ENCODE measurements around the gene CAMKK1.

The CAMKK1 gene

DNA sequence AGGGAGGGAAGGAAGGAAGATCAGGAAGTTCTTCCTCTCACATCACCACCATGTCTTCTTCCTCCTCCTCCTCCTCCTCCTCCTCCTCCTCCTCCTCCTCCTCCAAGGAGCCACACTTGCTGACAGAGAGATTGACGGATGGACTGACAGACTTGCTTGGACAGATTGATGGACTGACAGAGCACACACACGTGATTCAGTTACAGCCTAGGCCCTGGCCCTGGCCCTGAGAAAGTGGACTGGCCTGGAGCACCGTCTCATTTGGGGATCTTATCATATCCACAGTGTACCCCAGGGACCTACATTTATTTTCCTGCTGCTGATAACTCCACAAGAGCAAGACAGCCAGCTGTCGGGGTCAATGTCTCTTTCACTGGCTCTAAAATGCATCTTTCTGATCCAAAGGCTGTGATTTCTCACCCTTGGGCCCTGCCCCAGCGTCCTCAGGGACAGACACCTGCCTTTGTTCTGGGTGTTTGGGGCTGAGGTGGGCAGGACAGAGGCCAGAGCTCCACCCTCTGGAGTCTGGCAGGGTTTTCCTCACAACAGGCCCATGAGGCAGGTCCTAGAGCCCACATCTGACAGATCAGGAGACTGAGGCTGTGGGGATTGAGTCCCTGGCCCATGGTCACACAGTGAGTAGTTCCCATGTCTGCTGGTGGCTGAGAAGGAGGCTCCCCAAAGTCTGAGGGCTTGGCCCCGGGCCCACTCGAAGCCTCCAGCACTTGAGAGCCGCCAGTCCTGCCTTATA lies 25.7 kb upstream of the CAMKK1 start:
- DNase-seq (ENCODE audit: low read depth in 2 of 3, low spot score in 1 of 3), result no peak

- DNase-seq (ENCODE audit: low read depth in 2 of 3, low spot score in 1 of 3), result no peak
These were observed 24.6 kb upstream of the CAMKK1 start for GRCh38 chr17:3917391-3917931.

GRCh38 chr17:3916825-3917224 lies 24.0 kb upstream of the CAMKK1 start:
- DNase-seq (ENCODE audit: low read depth in 2 of 3, low spot score in 1 of 3), result no peak

GRCh38 chr17:3915995-3916696 lies 23.3 kb upstream of the CAMKK1 start, which contains the start of gene P2RX1:
P2RX1 (minus strand) TSS chr17:3916465; CDS start chr17:3916225, 240 bp downstream.
- no peak for DNase-seq (ENCODE audit: low read depth in 2 of 3, low spot score in 1 of 3)

GRCh38 chr17:3915581-3915994 lies 22.7 kb upstream of the CAMKK1 start:
- no peak for DNase-seq (ENCODE audit: low read depth in 2 of 3, low spot score in 1 of 3)

- DNase-seq (ENCODE audit: low read depth in 2 of 3, low spot score in 1 of 3), result no peak
These were observed 21.4 kb upstream of the CAMKK1 start for GRCh38 chr17:3914312-3914670.

DNA sequence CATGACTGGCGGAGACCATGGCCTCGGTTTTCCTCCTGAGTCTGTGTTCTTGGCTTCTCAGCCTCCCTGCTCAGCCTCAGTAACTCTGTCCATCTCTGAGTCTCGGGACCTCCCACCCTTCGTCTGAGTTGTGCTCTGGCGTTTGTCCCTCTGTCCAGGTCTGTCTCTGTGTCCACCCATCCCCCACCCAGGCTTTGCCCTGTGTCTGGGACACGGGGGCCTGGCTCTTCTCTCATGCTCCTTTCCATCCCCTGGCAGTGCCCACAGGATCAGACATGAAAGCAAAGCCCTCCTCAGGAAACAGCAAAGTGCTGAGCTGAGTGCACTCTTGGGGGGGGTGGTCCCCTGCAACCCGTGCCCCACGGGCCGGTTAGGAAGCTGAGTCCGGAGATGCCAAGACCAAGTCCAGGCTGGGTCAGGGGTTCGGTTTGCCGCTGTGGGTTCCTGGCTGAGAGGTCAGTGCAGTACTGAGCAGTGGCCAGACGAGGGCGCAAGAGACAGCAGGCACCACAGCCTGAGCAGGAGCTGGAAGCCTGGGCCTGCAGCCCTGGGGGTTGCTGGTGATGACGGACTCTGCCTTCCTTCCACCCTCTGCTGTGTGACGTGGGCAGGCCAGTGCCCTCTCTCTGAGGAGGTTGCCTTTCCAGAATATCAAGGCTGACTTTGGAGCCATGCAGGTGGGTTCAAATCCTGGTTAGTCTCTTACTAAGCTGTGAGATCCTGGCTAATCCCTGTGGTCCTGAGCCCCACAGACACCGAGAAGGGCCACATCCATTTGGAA lies 20.9 kb upstream of the CAMKK1 start:
- DNase-seq (ENCODE audit: low read depth in 2 of 3, low spot score in 1 of 3), result peak; percentile 69 to 86 (median 75)

GRCh38 chr17:3912827-3913226 lies 20.0 kb upstream of the CAMKK1 start:
- DNase-seq (ENCODE audit: low read depth in 2 of 3, low spot score in 1 of 3), result no peak

DNA sequence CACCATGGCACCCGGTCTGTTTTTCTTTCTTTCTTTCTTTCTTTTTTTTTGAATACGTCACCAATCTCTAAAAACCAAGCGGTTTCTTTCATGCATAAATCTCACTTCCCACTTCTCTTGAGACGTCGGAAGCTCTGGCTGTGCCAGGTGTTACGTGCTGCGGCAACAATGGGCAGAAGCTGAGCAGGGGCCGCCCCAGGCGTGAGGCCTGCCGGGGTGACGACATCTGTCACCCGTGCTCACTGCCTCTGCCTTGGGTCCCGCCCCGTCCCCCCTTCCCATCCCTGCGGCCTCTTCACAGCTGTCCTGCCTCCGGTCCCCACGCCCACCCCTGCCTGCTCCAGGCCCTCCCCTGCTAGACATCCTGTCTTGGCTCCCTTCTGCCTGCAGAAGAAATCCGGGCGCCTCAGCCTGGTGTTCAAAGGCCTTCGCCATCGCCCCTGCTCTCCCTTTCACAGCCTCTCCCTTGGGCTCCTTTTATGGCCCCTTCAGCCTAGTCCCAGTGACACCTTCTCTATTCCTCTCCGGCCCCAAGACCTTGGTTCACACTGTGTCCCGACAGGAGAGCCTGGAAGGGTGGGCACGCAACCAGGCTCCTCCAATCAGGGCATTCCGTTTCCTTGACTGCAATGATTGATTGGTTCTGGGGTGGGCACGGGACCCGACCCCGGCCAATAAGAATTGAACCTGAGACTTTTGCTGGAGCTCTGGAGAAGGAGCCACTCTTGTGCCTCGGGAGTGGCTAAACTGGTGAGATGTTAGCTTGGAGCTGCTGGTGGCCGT lies 18.6 kb upstream of the CAMKK1 start:
- DNase-seq (ENCODE audit: low read depth in 2 of 3, low spot score in 1 of 3), result peak; percentile 53 to 76 (median 57)

DNA sequence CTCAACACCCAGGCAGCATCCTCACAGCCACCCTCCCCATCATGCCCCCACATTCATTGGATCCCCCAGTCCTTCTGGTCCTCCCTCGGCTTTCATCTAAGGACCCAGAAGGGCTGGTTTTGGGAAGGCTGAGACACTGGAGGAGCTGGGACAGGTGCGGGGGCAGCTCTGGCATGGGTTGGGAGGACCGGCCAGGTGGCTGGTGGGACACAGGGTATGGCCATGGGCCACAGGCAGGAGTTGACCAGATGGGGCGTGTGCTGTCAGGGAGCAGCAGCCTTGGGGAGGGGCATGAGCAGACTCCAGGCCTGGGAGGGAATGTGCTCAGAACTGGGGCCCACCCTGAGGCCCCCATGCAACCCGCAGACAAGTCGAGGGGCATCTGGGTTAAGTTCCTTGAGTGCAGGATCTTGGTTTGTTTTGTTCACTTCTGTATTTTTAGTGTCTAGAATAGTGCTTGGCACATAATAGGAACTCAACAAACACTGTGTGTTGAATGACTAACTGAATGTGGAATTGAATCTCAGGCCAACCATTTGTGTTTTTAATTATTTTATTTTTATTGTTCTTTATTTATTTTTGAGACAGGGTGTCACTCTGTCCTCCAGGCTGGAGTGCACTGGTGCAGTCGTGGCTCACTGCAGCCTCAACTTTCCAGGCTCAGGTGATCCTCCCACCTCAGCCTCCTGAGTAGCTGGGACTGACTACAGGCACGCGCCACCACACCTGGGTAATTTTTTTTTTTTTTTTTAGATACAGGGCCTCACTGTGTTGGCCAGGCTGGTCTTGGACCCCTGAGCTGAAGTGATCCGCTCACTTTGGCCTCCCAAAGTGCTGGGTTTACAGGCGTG lies 17.8 kb upstream of the CAMKK1 start:
- no peak for DNase-seq (ENCODE audit: low read depth in 2 of 3, low spot score in 1 of 3)

GRCh38 chr17:3909257-3909656 lies 16.4 kb upstream of the CAMKK1 start:
- DNase-seq (ENCODE audit: low read depth in 2 of 3, low spot score in 1 of 3), result no peak

DNA sequence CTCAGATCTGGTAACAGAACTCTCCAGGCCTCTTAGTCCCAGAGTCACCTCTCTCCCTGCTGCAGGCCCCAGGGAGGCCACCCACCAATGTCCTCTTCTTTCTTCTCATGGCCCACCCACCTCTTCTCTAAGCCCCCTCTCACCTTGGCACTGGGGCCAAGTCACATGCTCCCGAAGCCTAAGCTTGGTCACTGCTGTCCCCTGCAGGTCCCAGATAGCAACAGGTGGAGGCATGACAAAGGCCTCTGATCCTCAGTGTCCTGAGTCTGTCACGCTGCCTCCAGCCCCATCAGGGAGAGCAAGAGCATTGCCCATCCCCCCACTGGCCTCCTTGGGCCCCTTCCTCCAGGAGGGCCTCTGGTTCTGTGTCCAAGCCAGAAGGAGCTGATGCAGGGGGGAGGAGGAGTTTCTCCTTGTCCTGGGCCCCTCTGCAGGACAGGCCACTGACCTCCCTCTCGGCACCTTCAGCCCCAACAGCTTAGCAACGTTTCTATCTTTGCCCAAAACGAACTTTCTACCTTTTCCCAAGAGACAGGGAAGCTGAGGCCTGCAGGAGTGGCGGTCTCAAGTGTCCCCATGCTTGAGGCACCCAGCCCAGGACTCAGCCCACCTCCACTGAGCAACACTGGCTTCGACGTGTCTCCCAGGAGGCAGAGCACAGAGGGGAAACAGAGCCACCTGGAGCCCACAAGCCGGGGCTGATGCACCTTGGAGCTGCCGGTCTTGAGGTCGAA lies 14.8 kb upstream of the CAMKK1 start:
- no peak for DNase-seq (ENCODE audit: low read depth in 2 of 3, low spot score in 1 of 3)

- no peak for DNase-seq (ENCODE audit: low read depth in 2 of 3, low spot score in 1 of 3)
These were observed 14.0 kb upstream of the CAMKK1 start for GRCh38 chr17:3906881-3907280.

DNA sequence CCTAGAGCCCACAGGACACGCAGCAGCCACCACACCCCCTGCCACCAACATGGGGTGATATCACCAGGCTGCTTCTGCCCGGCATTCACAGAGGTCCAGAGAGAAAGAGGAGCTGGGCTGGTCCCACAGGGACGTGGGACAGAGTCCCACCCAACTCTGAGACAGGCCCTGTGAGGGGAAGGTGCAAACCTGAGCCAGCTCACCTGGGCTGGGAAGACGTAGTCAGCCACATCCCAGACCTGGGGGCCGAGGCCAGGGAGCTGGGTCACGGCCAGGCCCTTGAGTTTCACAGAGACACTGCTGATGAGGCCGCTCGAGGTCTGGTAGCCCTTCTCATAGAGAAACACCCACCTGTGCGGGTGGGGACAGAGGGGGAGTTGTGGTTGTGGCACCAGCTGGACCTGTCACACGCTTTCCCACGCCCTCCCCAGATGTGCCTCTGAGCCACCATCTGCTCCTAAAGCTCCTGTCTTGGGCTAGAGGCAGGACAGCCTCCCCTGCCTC lies 12.2 kb upstream of the CAMKK1 start:
- DNase-seq (ENCODE audit: low read depth in 2 of 3, low spot score in 1 of 3), result no peak

- no peak for DNase-seq (ENCODE audit: low read depth in 2 of 3, low spot score in 1 of 3)
These were observed 11.6 kb upstream of the CAMKK1 start for GRCh38 chr17:3904501-3904900.

DNA sequence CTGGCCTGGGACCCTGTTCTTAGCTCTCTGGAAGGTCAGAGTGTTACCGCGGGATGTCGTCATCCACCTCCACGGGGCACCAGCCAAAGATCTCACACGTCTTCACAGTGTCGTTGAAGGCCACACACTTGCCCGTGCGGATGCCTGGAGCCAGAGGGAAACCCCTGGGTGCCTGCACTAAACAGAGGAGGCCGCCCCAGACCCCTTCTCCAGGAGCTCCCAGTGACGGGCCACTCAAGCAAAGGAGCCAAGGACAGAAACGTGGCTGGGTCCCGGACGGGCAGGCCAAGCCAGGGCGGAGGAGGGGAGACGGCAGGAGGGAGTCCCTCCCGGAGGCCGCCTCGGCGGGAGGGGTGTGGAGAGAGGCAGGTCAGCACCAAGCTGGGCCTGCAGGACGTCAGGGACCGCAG lies 11.0 kb upstream of the CAMKK1 start:
- DNase-seq (ENCODE audit: low read depth in 2 of 3, low spot score in 1 of 3), result no peak

- no peak for DNase-seq (ENCODE audit: low read depth in 2 of 3, low spot score in 1 of 3)
These were observed 10.4 kb upstream of the CAMKK1 start for GRCh38 chr17:3903051-3903825.

- DNase-seq (ENCODE audit: low read depth in 2 of 3, low spot score in 1 of 3), result no peak
These were observed 7.8 kb upstream of the CAMKK1 start for GRCh38 chr17:3900646-3901045.

Measured in stimulated activated CD4-positive, alpha-beta T cell treated with anti-CD3 and anti-CD28 coated beads, Interleukin-12 subunit alpha, Interleukin-12 subunit beta, amount 100 ng/mL, for 48 hours (primary cell).